GM21576 (cell line): Measurements from ENCODE around the gene ITIH5.
"Not testable (repeated sequence)": the region's sequence is repeated elsewhere in the genome, so short reads cannot be mapped to it uniquely, and the experiment has no call there.

Source experiments
- ATAC-seq: cut with Tn5 transposase; IDR thresholded peaks from one replicate; pipeline ENCODE4 v1.9.1; 2021; ENCODE audit warnings: mild to moderate bottlenecking, moderate library complexity; ENCODE audit not compliant: unreplicated experiment

Gene ITIH5

GRCh38 chr10:7666253-7667023 is at the start of gene ITIH5:
ITIH5 (minus strand) TSS chr10:7666966; CDS start chr10:7666892, 74 bp downstream.
- ATAC-seq = no peak

- no peak for ATAC-seq
Measured at GRCh38 chr10:7715515-7715914, 48.7 kb upstream of the ITIH5 start.

GRCh38 chr10:7711075-7711474 is 44.3 kb upstream of the ITIH5 start:
- not testable (repeated sequence) for ATAC-seq

GRCh38 chr10:7710446-7710845 is 43.7 kb upstream of the ITIH5 start:
- no peak for ATAC-seq

- no peak for ATAC-seq
Measured at GRCh38 chr10:7708832-7709231, 42.1 kb upstream of the ITIH5 start.

- no peak for ATAC-seq
Measured at GRCh38 chr10:7707858-7708622, 41.3 kb upstream of the ITIH5 start.

- ATAC-seq = no peak
Measured at GRCh38 chr10:7707102-7707501, 40.3 kb upstream of the ITIH5 start.

GRCh38 chr10:7706534-7707073 is 39.8 kb upstream of the ITIH5 start:
- no peak for ATAC-seq

GRCh38 chr10:7705341-7705740 is 38.6 kb upstream of the ITIH5 start:
- no peak for ATAC-seq

- no peak for ATAC-seq
Measured at GRCh38 chr10:7704071-7705016, 37.6 kb upstream of the ITIH5 start.

GRCh38 chr10:7703140-7703539 is 36.4 kb upstream of the ITIH5 start, which contains the start of gene ITIH2:
ITIH2 (plus strand) TSS chr10:7703316; CDS start chr10:7703435, 119 bp downstream.
- ATAC-seq = no peak

GRCh38 chr10:7702288-7702812 is 35.6 kb upstream of the ITIH5 start:
- ATAC-seq = no peak

GRCh38 chr10:7701158-7701742 is 34.5 kb upstream of the ITIH5 start:
- ATAC-seq = no peak

- ATAC-seq = no peak
Measured at GRCh38 chr10:7700577-7701125, 33.9 kb upstream of the ITIH5 start.

- no peak for ATAC-seq
Measured at GRCh38 chr10:7697426-7697825, 30.7 kb upstream of the ITIH5 start.

GRCh38 chr10:7696545-7696944 is 29.8 kb upstream of the ITIH5 start:
- no peak for ATAC-seq

- not testable (repeated sequence) for ATAC-seq
Measured at GRCh38 chr10:7693194-7693593, 26.4 kb upstream of the ITIH5 start.

- not testable (repeated sequence) for ATAC-seq
Measured at GRCh38 chr10:7692368-7692767, 25.6 kb upstream of the ITIH5 start.

GRCh38 chr10:7690885-7691597 is 24.3 kb upstream of the ITIH5 start:
- not testable (repeated sequence) for ATAC-seq
